Measurements from ENCODE around the gene PDIA2.

PDIA2 gene

GRCh38 chr16:280991-281659 lies 1.8 kb upstream of the PDIA2 start:
- no peak for DNase-seq

- no peak for DNase-seq
Measured at GRCh38 chr16:281660-282255, 1.2 kb upstream of the PDIA2 start.

GRCh38 chr16:282491-282890 lies 473 bp upstream of the PDIA2 start:
- DNase-seq: no peak

GRCh38 chr16:284204-285120 lies 1.5 kb downstream of the PDIA2 start:
- no peak for DNase-seq

- DNase-seq: no peak
Measured at GRCh38 chr16:285146-286055, 2.4 kb downstream of the PDIA2 start.

GRCh38 chr16:286491-287297 lies 3.7 kb downstream of the PDIA2 start:
- DNase-seq: no peak

GRCh38 chr16:287298-287811 lies 4.4 kb downstream of the PDIA2 start:
- no peak for DNase-seq

GRCh38 chr16:287981-288920 lies 5.3 kb downstream of the PDIA2 start:
- no peak for DNase-seq

- DNase-seq: no peak
Measured at GRCh38 chr16:289395-289997, 6.5 kb downstream of the PDIA2 start.

GRCh38 chr16:290015-290680 lies 7.2 kb downstream of the PDIA2 start:
- DNase-seq: no peak

- DNase-seq: no peak
Measured at GRCh38 chr16:290681-291405, 7.9 kb downstream of the PDIA2 start.

- no peak for DNase-seq
Measured at GRCh38 chr16:291539-291938, 8.6 kb downstream of the PDIA2 start.

- no peak for DNase-seq
Measured at GRCh38 chr16:293043-293775, 10.2 kb downstream of the PDIA2 start.

- no peak for DNase-seq
Measured at GRCh38 chr16:296276-296675, 13.3 kb downstream of the PDIA2 start.

- no peak for DNase-seq
Measured at GRCh38 chr16:296806-297510, 14.0 kb downstream of the PDIA2 start.

- no peak for DNase-seq
Measured at GRCh38 chr16:297832-298231, 14.9 kb downstream of the PDIA2 start.

GRCh38 chr16:301235-301634 lies 18.3 kb downstream of the PDIA2 start:
- no peak for DNase-seq

Data from midbrain (tissue), 1 donor.